Ovary (tissue), 1 donor: ENCODE results near the gene MPZL2.

Experiments
- EP300 ChIP-seq: sonication (generic); formaldehyde crosslinking; IDR thresholded peaks from one replicate; pipeline ENCODE4 v1.6.1; 2017; ENCODE audit warnings: antibody characterized with exemption
- POLR2A ChIP-seq: fragments of 450-650 bp; IDR thresholded peaks from one replicate; pipeline ENCODE4 v1.6.1; 2017; ENCODE audit warnings: antibody characterized with exemption, mild to moderate bottlenecking, moderate library complexity

GRCh38 chr11:118216621-118217481, 47.2 kb downstream of the MPZL2 start:
- TF ChIP-seq POLR2A (no peak), EP300 (no peak)
